ENCODE results near the gene DDRGK1.
A peak's percentile ranks its signal among the peaks of the same experiment; 100 is the strongest.

DDRGK1 gene

GRCh38 chr20:3213226-3213625, 8.7 kb upstream of the DDRGK1 start:
- Histone ChIP-seq H2AFZ (ENCODE audit: low read length) (no peak overlapping the region), H3K9me3 (ENCODE audit: low read length) (no peaks in the 10 kb centered on the region), H3K4me2 (ENCODE audit: low read length) (no peak overlapping the region), H3F3A (ENCODE audit: insufficient read depth, low read length) (no peaks in the 10 kb centered on the region), H4K20me1 (ENCODE audit: insufficient read depth, low read length) (no peaks in the 10 kb centered on the region), H3K27me3 (ENCODE audit: insufficient read depth, low read length) (no peaks in the 10 kb centered on the region), H3K9me2 (ENCODE audit: low read depth, low read length) (no peaks in the 10 kb centered on the region), H3K79me2 (ENCODE audit: insufficient read depth, low read length) (peaks cover 10% of the 10 kb centered on the region; the same call in 1 of the 2 replicates), H3K36me3 (ENCODE audit: insufficient read depth, low read length) (peaks cover 43% of the 10 kb centered on the region), H3K4me3 (ENCODE audit: low read depth, low read length, poor library complexity, severe bottlenecking) (no peak overlapping the region), H3K4me1 (ENCODE audit: insufficient read depth, low read length, severe bottlenecking) (peaks cover 17% of the 10 kb centered on the region), H3K27ac (ENCODE audit: low read depth, low read length, poor library complexity, severe bottlenecking) (no peak overlapping the region), H3K9ac (ENCODE audit: low read length) (no peak overlapping the region)
- TF ChIP-seq CTCF (IDR thresholded peaks at IDR 0.05; ENCODE audit: low read length) (no peak), EZH2 (IDR thresholded peaks at IDR 0.05; ENCODE audit: borderline replicate concordance, low read length) (no peak)

- Histone ChIP-seq H3K4me1 (ENCODE audit: insufficient read depth, low read length, severe bottlenecking) (peaks cover 21% of the 10 kb centered on the region), H3K9ac (ENCODE audit: low read length) (peak overlapping the region; percentile 87), H3K27ac (ENCODE audit: low read depth, low read length, poor library complexity, severe bottlenecking) (no peak overlapping the region), H3K36me3 (ENCODE audit: insufficient read depth, low read length) (peaks cover 24% of the 10 kb centered on the region), H3K4me2 (ENCODE audit: low read length) (peak overlapping the region; percentile 97), H3K4me3 (ENCODE audit: low read depth, low read length, poor library complexity, severe bottlenecking) (peak overlapping the region; percentile 77), H4K20me1 (ENCODE audit: insufficient read depth, low read length) (no peaks in the 10 kb centered on the region), H2AFZ (ENCODE audit: low read length) (no peak overlapping the region), H3K9me3 (ENCODE audit: low read length) (no peaks in the 10 kb centered on the region), H3K27me3 (ENCODE audit: insufficient read depth, low read length) (no peaks in the 10 kb centered on the region), H3F3A (ENCODE audit: insufficient read depth, low read length) (no peaks in the 10 kb centered on the region), H3K9me2 (ENCODE audit: low read depth, low read length) (no peaks in the 10 kb centered on the region), H3K79me2 (ENCODE audit: insufficient read depth, low read length) (peaks cover 10% of the 10 kb centered on the region; the same call in 1 of the 2 replicates)
- no peak for TF ChIP-seq EZH2 (IDR thresholded peaks at IDR 0.05; ENCODE audit: borderline replicate concordance, low read length)
- no peak for TF ChIP-seq CTCF (IDR thresholded peaks at IDR 0.05; ENCODE audit: low read length)
These were observed 5.9 kb upstream of the DDRGK1 start for GRCh38 chr20:3210346-3210745.

- Histone ChIP-seq H3K9me2 (ENCODE audit: low read depth, low read length) (no peaks in the 10 kb centered on the region), H3F3A (ENCODE audit: insufficient read depth, low read length) (no peaks in the 10 kb centered on the region), H4K20me1 (ENCODE audit: insufficient read depth, low read length) (no peaks in the 10 kb centered on the region), H2AFZ (ENCODE audit: low read length) (no peak overlapping the region), H3K79me2 (ENCODE audit: insufficient read depth, low read length) (peaks cover 10% of the 10 kb centered on the region; the same call in 1 of the 2 replicates), H3K4me2 (ENCODE audit: low read length) (peak overlapping the region; percentile 97), H3K36me3 (ENCODE audit: insufficient read depth, low read length) (peaks cover 20% of the 10 kb centered on the region), H3K27me3 (ENCODE audit: insufficient read depth, low read length) (no peaks in the 10 kb centered on the region), H3K4me1 (ENCODE audit: insufficient read depth, low read length, severe bottlenecking) (peaks cover 21% of the 10 kb centered on the region), H3K4me3 (ENCODE audit: low read depth, low read length, poor library complexity, severe bottlenecking) (peak overlapping the region; percentile 77), H3K9me3 (ENCODE audit: low read length) (no peaks in the 10 kb centered on the region), H3K9ac (ENCODE audit: low read length) (peak overlapping the region; percentile 87), H3K27ac (ENCODE audit: low read depth, low read length, poor library complexity, severe bottlenecking) (peak overlapping the region; percentile 63)
- TF ChIP-seq CTCF (IDR thresholded peaks at IDR 0.05; ENCODE audit: low read length) (no peak), EZH2 (IDR thresholded peaks at IDR 0.05; ENCODE audit: borderline replicate concordance, low read length) (no peak)
These were observed 5.5 kb upstream of the DDRGK1 start for GRCh38 chr20:3209946-3210317.

Data from OCI-LY1 (cell line).